GM06990 (cell line): ENCODE results near the gene PRKCE.
"Not testable (repeated sequence)": the region's sequence is repeated elsewhere in the genome, so short reads cannot be mapped to it uniquely, and the experiment has no call there.

ENCODE experiments used
- DNase-seq: peaks from one replicate; pipeline ENCODE4 v3.0.0-alpha.2; 2011; ENCODE audit not compliant: insufficient read length; ENCODE audit errors: extremely low read depth
- H3K27me3 ChIP-seq: replicated peaks from 2 replicates; pipeline ENCODE4 v1.6.0; 2011; ENCODE audit warnings: low read length; ENCODE audit not compliant: control insufficient read depth, insufficient read depth
- H3K36me3 ChIP-seq: 2 replicates; pipeline ENCODE4 v1.5.1; 2011; ENCODE audit warnings: low read length; ENCODE audit not compliant: control insufficient read depth, insufficient read depth
- H3K4me3 ChIP-seq: replicated peaks from 2 replicates; pipeline ENCODE4 v1.5.1; 2011; ENCODE audit warnings: low read depth, mild to moderate bottlenecking, control low read depth, low read length
- TF ChIP-seq, protein P1 (sequence below): IDR thresholded peaks from 2 replicates; pipeline ENCODE4 v1.5.1; 2011; ENCODE audit warnings: low read length, control low read depth, mild to moderate bottlenecking, inconsistent platforms; ENCODE audit not compliant: insufficient read depth, poor library complexity, severe bottlenecking

PRKCE gene

DNA sequence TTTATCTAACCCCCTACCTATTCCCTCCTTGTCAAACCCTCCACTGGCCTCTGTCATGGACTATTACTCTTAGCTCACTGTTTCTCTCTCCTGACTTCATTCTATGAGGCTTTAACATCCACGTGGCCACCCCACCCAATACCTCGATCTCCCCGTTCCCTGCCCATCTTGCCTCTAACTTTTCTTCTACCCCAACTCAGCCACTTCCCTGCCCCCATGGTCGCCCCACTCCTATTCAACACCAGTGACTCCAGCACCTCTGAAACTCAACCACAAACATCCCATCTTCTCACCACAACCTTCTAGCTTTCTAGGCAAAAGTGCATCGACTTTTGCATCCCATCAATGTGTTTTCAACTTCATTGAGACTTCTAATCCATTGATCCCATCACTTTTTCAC lies 551.5 kb downstream of the PRKCE start:
- H3K27me3 ChIP-seq: no peaks in the 10 kb centered on the region
- TF ChIP-seq, protein P1, sequence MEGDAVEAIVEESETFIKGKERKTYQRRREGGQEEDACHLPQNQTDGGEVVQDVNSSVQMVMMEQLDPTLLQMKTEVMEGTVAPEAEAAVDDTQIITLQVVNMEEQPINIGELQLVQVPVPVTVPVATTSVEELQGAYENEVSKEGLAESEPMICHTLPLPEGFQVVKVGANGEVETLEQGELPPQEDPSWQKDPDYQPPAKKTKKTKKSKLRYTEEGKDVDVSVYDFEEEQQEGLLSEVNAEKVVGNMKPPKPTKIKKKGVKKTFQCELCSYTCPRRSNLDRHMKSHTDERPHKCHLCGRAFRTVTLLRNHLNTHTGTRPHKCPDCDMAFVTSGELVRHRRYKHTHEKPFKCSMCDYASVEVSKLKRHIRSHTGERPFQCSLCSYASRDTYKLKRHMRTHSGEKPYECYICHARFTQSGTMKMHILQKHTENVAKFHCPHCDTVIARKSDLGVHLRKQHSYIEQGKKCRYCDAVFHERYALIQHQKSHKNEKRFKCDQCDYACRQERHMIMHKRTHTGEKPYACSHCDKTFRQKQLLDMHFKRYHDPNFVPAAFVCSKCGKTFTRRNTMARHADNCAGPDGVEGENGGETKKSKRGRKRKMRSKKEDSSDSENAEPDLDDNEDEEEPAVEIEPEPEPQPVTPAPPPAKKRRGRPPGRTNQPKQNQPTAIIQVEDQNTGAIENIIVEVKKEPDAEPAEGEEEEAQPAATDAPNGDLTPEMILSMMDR: no peak
- H3K36me3 ChIP-seq: no peaks in the 10 kb centered on the region
- no peak for DNase-seq
- H3K4me3 ChIP-seq: no peak overlapping the region

DNA sequence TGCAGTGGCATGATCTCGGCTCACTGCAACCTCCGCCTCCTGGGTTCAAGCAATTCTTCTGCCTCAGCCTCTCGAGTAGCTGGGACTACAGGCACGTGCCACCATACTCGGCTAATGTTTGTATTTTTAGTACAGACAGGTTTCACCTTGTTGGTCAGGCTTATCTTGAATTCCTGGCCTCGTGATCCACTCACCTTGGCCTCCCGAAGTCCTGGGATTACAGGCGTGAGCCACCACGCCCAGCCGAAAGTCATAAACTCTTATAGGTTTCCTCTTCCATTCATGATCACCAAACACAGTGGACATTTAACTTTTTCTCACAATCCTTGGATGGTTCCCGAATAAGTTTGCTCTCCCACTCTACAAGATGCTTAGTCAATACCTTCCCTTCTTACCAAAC lies 552.2 kb downstream of the PRKCE start:
- not testable (repeated sequence) for H3K4me3 ChIP-seq, H3K36me3 ChIP-seq, DNase-seq, H3K27me3 ChIP-seq

DNA sequence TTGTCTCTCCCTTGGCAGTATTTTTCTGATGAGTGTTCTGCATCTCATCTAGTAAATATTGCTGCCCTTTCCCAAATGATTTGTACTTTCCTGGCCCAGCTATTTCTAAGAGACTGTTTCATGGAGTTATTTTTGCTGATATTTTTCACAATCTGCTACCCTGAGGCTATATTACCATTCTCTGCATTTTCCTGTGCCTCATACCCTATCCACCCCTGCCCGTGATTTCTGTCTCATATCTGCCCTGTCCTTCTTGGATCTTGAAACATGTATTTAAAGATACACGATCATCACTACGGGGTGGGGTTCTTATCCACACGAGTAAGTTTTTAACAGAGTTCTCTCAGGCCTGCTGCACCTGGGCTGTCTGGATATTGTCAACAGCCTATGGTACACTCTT lies 556.1 kb downstream of the PRKCE start:
- Histone ChIP-seq H3K4me3 (no peak overlapping the region), H3K36me3 (no peaks in the 10 kb centered on the region), H3K27me3 (no peaks in the 10 kb centered on the region)
- no peak for DNase-seq
- TF ChIP-seq, protein P1: no peak

DNA sequence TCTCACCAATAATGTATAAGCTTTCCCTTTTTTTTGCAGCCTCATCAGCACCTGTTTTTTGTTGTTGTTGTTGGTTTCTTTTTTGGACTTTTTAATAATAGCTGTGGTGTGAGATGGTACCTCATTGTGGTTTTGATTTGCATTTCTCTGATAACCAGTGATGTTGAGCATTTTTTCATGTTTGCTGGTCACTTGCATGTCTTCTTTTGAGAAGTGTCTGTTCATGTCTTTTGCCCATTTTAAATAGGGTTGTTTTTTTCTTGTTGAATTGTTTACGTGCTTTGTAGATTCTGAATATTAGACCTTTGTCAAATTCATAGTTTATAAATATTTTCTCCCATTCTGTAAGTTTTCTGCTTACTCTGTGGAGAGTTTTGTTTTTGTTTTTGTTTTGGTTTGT lies 557.3 kb downstream of the PRKCE start:
- no peaks in the 10 kb centered on the region for H3K36me3 ChIP-seq
- no peak for DNase-seq
- no peak overlapping the region for H3K4me3 ChIP-seq
- TF ChIP-seq, protein P1: no peak
- H3K27me3 ChIP-seq: no peaks in the 10 kb centered on the region

DNA sequence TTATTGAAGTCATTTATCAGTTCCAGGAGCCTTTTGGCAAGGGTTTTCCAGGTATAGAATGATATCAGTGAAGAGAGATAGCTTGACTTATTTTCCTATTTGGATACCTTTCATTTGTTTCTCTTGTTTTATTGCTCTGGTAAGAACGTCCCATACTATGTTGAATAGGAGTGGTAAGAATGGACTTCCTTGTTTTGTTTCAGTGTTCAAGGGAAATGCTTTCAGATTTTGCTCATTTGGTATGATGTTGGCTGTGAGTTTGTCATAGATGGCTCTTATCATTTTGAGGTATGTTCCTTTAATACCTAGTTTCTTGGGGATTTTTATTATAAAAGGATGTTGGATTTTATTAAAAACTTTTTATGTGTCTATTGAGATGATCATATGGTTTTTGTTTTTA lies 558.6 kb downstream of the PRKCE start:
- Histone ChIP-seq H3K4me3 (no peak overlapping the region), H3K36me3 (no peaks in the 10 kb centered on the region), H3K27me3 (no peaks in the 10 kb centered on the region)
- TF ChIP-seq, protein P1: no peak
- no peak for DNase-seq

DNA sequence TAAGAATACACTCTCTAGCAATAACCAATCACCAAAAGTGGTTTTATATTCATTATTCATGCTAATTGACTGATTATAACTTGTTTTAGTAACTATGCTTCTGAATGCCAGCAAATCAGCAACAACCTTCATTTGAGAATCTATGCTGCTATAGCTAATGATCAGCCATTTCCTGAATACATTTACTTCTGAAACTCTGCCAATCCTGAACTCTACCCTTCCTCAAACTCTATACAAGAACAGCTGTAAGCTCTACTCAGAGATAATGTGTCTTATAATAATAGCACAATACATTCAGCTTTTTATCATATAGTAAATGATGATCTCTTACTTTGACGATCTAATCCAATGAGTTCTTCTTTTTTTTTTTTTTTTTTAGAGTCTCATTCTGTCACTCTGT lies 560.0 kb downstream of the PRKCE start:
- DNase-seq: no peak
- no peaks in the 10 kb centered on the region for H3K36me3 ChIP-seq
- H3K4me3 ChIP-seq: no peak overlapping the region
- TF ChIP-seq, protein P1: no peak
- H3K27me3 ChIP-seq: no peaks in the 10 kb centered on the region
